Skeletal muscle satellite cell (primary cell): ENCODE measurements around the gene KLF9.

Experiments
- H3K27me3 ChIP-seq: 2 replicates; pipeline ENCODE4 v1.7.0; 2013; ENCODE audit warnings: low read length; ENCODE audit not compliant: control insufficient read depth, insufficient read depth
- H3K36me3 ChIP-seq: 2 replicates; pipeline ENCODE4 v1.7.0; 2013; ENCODE audit warnings: mild to moderate bottlenecking, control low read depth, low read length; ENCODE audit not compliant: insufficient read depth
- H3K4me1 ChIP-seq: 2 replicates; pipeline ENCODE4 v1.7.0; 2013; ENCODE audit warnings: low read length; ENCODE audit not compliant: control insufficient read depth, insufficient read depth
- H3K4me2 ChIP-seq: 2 replicates; pipeline ENCODE4 v1.7.0; 2013; ENCODE audit warnings: mild to moderate bottlenecking, low read length
- H3K4me3 ChIP-seq: 2 replicates; pipeline ENCODE4 v1.7.0; 2013; ENCODE audit warnings: low read length
- H3K9ac ChIP-seq: 2 replicates; pipeline ENCODE4 v1.7.0; 2013; ENCODE audit warnings: mild to moderate bottlenecking, low read depth, low read length, moderate library complexity
- H3K9me3 ChIP-seq: replicated peaks from 2 replicates; pipeline ENCODE4 v1.7.0; 2013; ENCODE audit warnings: mild to moderate bottlenecking, control low read depth, low read length

Gene KLF9

GRCh38 chr9:70340572-70340971, 73.9 kb downstream of the KLF9 start:
- Histone ChIP-seq H3K4me2 (no peak overlapping the region), H3K9me3 (no peaks in the 10 kb centered on the region), H3K36me3 (peaks cover 20% of the 10 kb centered on the region), H3K9ac (no peak overlapping the region), H3K27me3 (no peaks in the 10 kb centered on the region), H3K4me1 (no peaks in the 10 kb centered on the region), H3K4me3 (no peak overlapping the region)
